Ectodermal cell (in vitro differentiated cells): ENCODE data around the gene MAP1LC3A.
"Not testable (repeated sequence)": the region's sequence is repeated elsewhere in the genome, so short reads cannot be mapped to it uniquely, and the experiment has no call there.

Experiments
- H3K27ac ChIP-seq: 2 replicates; pipeline ENCODE4 v1.7.0; 2013; ENCODE audit warnings: mild to moderate bottlenecking, low read depth, low read length; ENCODE audit not compliant: insufficient read depth, poor library complexity, severe bottlenecking
- H3K27me3 ChIP-seq: 2 replicates; pipeline ENCODE4 v1.7.0; 2013; ENCODE audit warnings: mild to moderate bottlenecking, low read length; ENCODE audit not compliant: insufficient read depth, control insufficient read depth, poor library complexity, severe bottlenecking
- H3K36me3 ChIP-seq: one replicate; pipeline ENCODE4 v1.7.0; 2013; ENCODE audit warnings: low read length; ENCODE audit not compliant: control insufficient read depth, insufficient read depth
- H3K4me1 ChIP-seq: one replicate; pipeline ENCODE4 v1.7.0; 2013; ENCODE audit warnings: low read length; ENCODE audit not compliant: control insufficient read depth, insufficient read depth
- H3K4me3 ChIP-seq: 2 replicates; pipeline ENCODE4 v1.7.0; 2013; ENCODE audit warnings: low read depth, low read length, control low read depth; ENCODE audit not compliant: insufficient read depth
- H3K9me3 ChIP-seq: 2 replicates; pipeline ENCODE4 v1.7.0; 2013; ENCODE audit warnings: mild to moderate bottlenecking, low read length, moderate library complexity; ENCODE audit not compliant: control insufficient read depth
- WGBS, 2 experiments: methylation state at CpG; one replicate each; pipeline ENCODE4 v1.1.7; 2013; ENCODE audit warnings: missing lambda C conversion rate in 2 of 2; 5-methylcytosine and 5-hydroxymethylcytosine counted together

Gene MAP1LC3A

GRCh38 chr20:34517114-34517505 lies 41.4 kb upstream of the MAP1LC3A start:
- WGBS, 2 experiments: 5 to 20% methylated on average over 2 to 3 of the region's 3 CpGs
- Histone ChIP-seq H3K27me3 (no peaks in the 10 kb centered on the region), H3K9me3 (no peaks in the 10 kb centered on the region), H3K4me1 (peaks cover 4% of the 10 kb centered on the region), H3K27ac (no peak overlapping the region), H3K36me3 (no peaks in the 10 kb centered on the region), H3K4me3 (peak overlapping the region; percentile 54)

- WGBS, 2 experiments: 95 to 97% methylated on average over 7 of the region's 7 CpGs
- not testable (repeated sequence) for H3K4me1 ChIP-seq, H3K9me3 ChIP-seq, H3K4me3 ChIP-seq, H3K36me3 ChIP-seq, H3K27me3 ChIP-seq, H3K27ac ChIP-seq
Observed at GRCh38 chr20:34518863-34519262, 39.7 kb upstream of the MAP1LC3A start.

- not testable (repeated sequence) for H3K9me3 ChIP-seq, H3K36me3 ChIP-seq, H3K4me3 ChIP-seq, H3K27me3 ChIP-seq, H3K27ac ChIP-seq, H3K4me1 ChIP-seq
- 92 to 96% methylated on average over 10 of the region's 10 CpGs for WGBS, 2 experiments
Observed at GRCh38 chr20:34519841-34520240, 38.7 kb upstream of the MAP1LC3A start.

GRCh38 chr20:34522969-34523871 lies 35.3 kb upstream of the MAP1LC3A start:
- H3K4me3 ChIP-seq: no peak overlapping the region
- peaks cover 12% of the 10 kb centered on the region for H3K36me3 ChIP-seq
- 65 to 66% methylated on average over 16 to 17 of the region's 17 CpGs for WGBS, 2 experiments
- H3K27me3 ChIP-seq: no peaks in the 10 kb centered on the region
- no peaks in the 10 kb centered on the region for H3K9me3 ChIP-seq
- H3K4me1 ChIP-seq: no peaks in the 10 kb centered on the region
- no peak overlapping the region for H3K27ac ChIP-seq

GRCh38 chr20:34524426-34524825 lies 34.1 kb upstream of the MAP1LC3A start:
- Histone ChIP-seq H3K36me3 (peaks cover 21% of the 10 kb centered on the region), H3K4me3 (no peak overlapping the region), H3K27me3 (no peaks in the 10 kb centered on the region), H3K27ac (no peak overlapping the region), H3K4me1 (no peaks in the 10 kb centered on the region), H3K9me3 (no peaks in the 10 kb centered on the region)
- WGBS, 2 experiments: 95% methylated on average over 11 of the region's 11 CpGs

- Histone ChIP-seq H3K27me3 (no peaks in the 10 kb centered on the region), H3K4me1 (no peaks in the 10 kb centered on the region), H3K36me3 (peaks cover 24% of the 10 kb centered on the region), H3K9me3 (no peaks in the 10 kb centered on the region), H3K4me3 (no peak overlapping the region), H3K27ac (no peak overlapping the region)
- WGBS, 2 experiments: 95% methylated on average over 7 of the region's 7 CpGs
Observed at GRCh38 chr20:34525342-34525708, 33.2 kb upstream of the MAP1LC3A start.

- H3K27ac ChIP-seq: no peak overlapping the region
- H3K9me3 ChIP-seq: no peaks in the 10 kb centered on the region
- H3K4me1 ChIP-seq: no peaks in the 10 kb centered on the region
- H3K4me3 ChIP-seq: no peak overlapping the region
- WGBS, 2 experiments: 94 to 95% methylated on average over 14 of the region's 14 CpGs
- no peaks in the 10 kb centered on the region for H3K27me3 ChIP-seq
- peaks cover 29% of the 10 kb centered on the region for H3K36me3 ChIP-seq
Observed at GRCh38 chr20:34525709-34526416, 32.7 kb upstream of the MAP1LC3A start.

- WGBS, 2 experiments: 93 to 95% methylated on average over 4 to 5 of the region's 5 CpGs
- no peaks in the 10 kb centered on the region for H3K9me3 ChIP-seq
- no peak overlapping the region for H3K4me3 ChIP-seq
- no peak overlapping the region for H3K27ac ChIP-seq
- H3K4me1 ChIP-seq: no peaks in the 10 kb centered on the region
- no peaks in the 10 kb centered on the region for H3K27me3 ChIP-seq
- H3K36me3 ChIP-seq: peaks cover 29% of the 10 kb centered on the region
Observed at GRCh38 chr20:34526466-34526865, 32.1 kb upstream of the MAP1LC3A start.

GRCh38 chr20:34527016-34527415 lies 31.5 kb upstream of the MAP1LC3A start:
- WGBS, 2 experiments: 98 to 99% methylated on average over 10 of the region's 10 CpGs
- H3K27ac ChIP-seq: no peak overlapping the region
- H3K27me3 ChIP-seq: no peaks in the 10 kb centered on the region
- H3K4me1 ChIP-seq: no peaks in the 10 kb centered on the region
- H3K36me3 ChIP-seq: peaks cover 32% of the 10 kb centered on the region
- no peak overlapping the region for H3K4me3 ChIP-seq
- no peaks in the 10 kb centered on the region for H3K9me3 ChIP-seq

- Histone ChIP-seq H3K36me3 (peaks cover 36% of the 10 kb centered on the region), H3K27ac (no peak overlapping the region), H3K4me3 (no peak overlapping the region), H3K9me3 (no peaks in the 10 kb centered on the region), H3K4me1 (no peaks in the 10 kb centered on the region), H3K27me3 (no peaks in the 10 kb centered on the region)
- WGBS, 2 experiments: 94 to 98% methylated on average over 5 of the region's 5 CpGs
Observed at GRCh38 chr20:34528921-34529297, 29.6 kb upstream of the MAP1LC3A start.
